Measurements from ENCODE around the gene EEF1B2.
"Not testable (repeated sequence)": the region's sequence is repeated elsewhere in the genome, so short reads cannot be mapped to it uniquely, and the experiment has no call there.

EEF1B2 gene

GRCh38 chr2:206159346-206160124 lies at the start of gene EEF1B2, which contains the start of gene NDUFS1:
TSS of gene EEF1B2 (plus strand) at chr2:206159895. CDS start at chr2:206159980, 85 bp downstream.
TSS of gene NDUFS1 (minus strand) at chr2:206159444. CDS start at chr2:206153678, 5,766 bp downstream.
- DNase-seq (ENCODE audit: low read depth) = peak; percentile 97

- DNase-seq (ENCODE audit: low read depth) = no peak
Measured at GRCh38 chr2:206112108-206112507, 47.6 kb upstream of the EEF1B2 start.

- DNase-seq (ENCODE audit: low read depth) = no peak
Measured at GRCh38 chr2:206112846-206113547, 46.7 kb upstream of the EEF1B2 start.

GRCh38 chr2:206115026-206115578 lies 44.6 kb upstream of the EEF1B2 start:
- no peak for DNase-seq (ENCODE audit: low read depth)

- no peak for DNase-seq (ENCODE audit: low read depth)
Measured at GRCh38 chr2:206116278-206116677, 43.4 kb upstream of the EEF1B2 start.

GRCh38 chr2:206122569-206122968 lies 37.1 kb upstream of the EEF1B2 start:
- DNase-seq (ENCODE audit: low read depth) = not testable (repeated sequence)

GRCh38 chr2:206125901-206126300 lies 33.8 kb upstream of the EEF1B2 start:
- DNase-seq (ENCODE audit: low read depth) = no peak

GRCh38 chr2:206127656-206128055 lies 32.0 kb upstream of the EEF1B2 start:
- no peak for DNase-seq (ENCODE audit: low read depth)

- DNase-seq (ENCODE audit: low read depth) = no peak
Measured at GRCh38 chr2:206143451-206143850, 16.2 kb upstream of the EEF1B2 start.

GRCh38 chr2:206144383-206144782 lies 15.3 kb upstream of the EEF1B2 start:
- DNase-seq (ENCODE audit: low read depth) = no peak

GRCh38 chr2:206145665-206146064 lies 14.0 kb upstream of the EEF1B2 start:
- no peak for DNase-seq (ENCODE audit: low read depth)

GRCh38 chr2:206149330-206149729 lies 10.4 kb upstream of the EEF1B2 start:
- no peak for DNase-seq (ENCODE audit: low read depth)

GRCh38 chr2:206150168-206150567 lies 9.5 kb upstream of the EEF1B2 start:
- no peak for DNase-seq (ENCODE audit: low read depth)

- no peak for DNase-seq (ENCODE audit: low read depth)
Measured at GRCh38 chr2:206150631-206151030, 9.1 kb upstream of the EEF1B2 start.

GRCh38 chr2:206154197-206154596 lies 5.5 kb upstream of the EEF1B2 start:
- no peak for DNase-seq (ENCODE audit: low read depth)

- DNase-seq (ENCODE audit: low read depth) = not testable (repeated sequence)
Measured at GRCh38 chr2:206157014-206157413, 2.7 kb upstream of the EEF1B2 start.

GRCh38 chr2:206158563-206159345 lies 941 bp upstream of the EEF1B2 start:
- DNase-seq (ENCODE audit: low read depth) = no peak

- DNase-seq (ENCODE audit: low read depth) = peak; percentile 65
Measured at GRCh38 chr2:206160125-206160806, 571 bp downstream of the EEF1B2 start.

- DNase-seq (ENCODE audit: low read depth) = no peak
Measured at GRCh38 chr2:206160807-206161179, 1.1 kb downstream of the EEF1B2 start.

- not testable (repeated sequence) for DNase-seq (ENCODE audit: low read depth)
Measured at GRCh38 chr2:206162401-206162800, 2.7 kb downstream of the EEF1B2 start.

- DNase-seq (ENCODE audit: low read depth) = no peak
Measured at GRCh38 chr2:206163251-206163880, 3.7 kb downstream of the EEF1B2 start.

Measured in activated T-helper 9 cell treated with anti-CD3 and anti-CD28 coated beads, Interleukin-2, amount 50 U/mL, for 16 hours (primary cell).